Activated CD8-positive, alpha-beta memory T cell treated with anti-CD3 and anti-CD28 coated beads, Interleukin-2, amount 10 ng/mL, durations not matched to agents 7 days and 5 days (primary cell): Measurements from ENCODE around the gene ST6GAL1. TPM values are rescaled to one million over a fixed set of nuclear protein-coding genes. Genes with fewer than 3 reads are reported as not detected.
"Not testable (repeated sequence)": the region's sequence is repeated elsewhere in the genome, so short reads cannot be mapped to it uniquely, and the experiment has no call there.

ENCODE experiments used
- ATAC-seq: fragments of 150-1000 bp; cut with Tn5 transposase; one replicate; pipeline ENCODE4 v1.10.0; 2021; ENCODE audit warnings: moderate library complexity
- CTCF ChIA-PET: fragments of 350-600 bp; sonication (Branson Sonifier 250); formaldehyde crosslinking; loops from one replicate; lab custom pipeline; 2021; ENCODE audit warnings: antibody characterized with exemption; lab: Charles Lee
- DNase-seq: peaks from one replicate; pipeline ENCODE4 v3.0.0-alpha.2; 2020
- H3K27ac Mint-ChIP-seq: one replicate; pipeline ENCODE4 v1.8.0; 2021; ENCODE audit warnings: mild to moderate bottlenecking, mixed read lengths
- H3K27me3 Mint-ChIP-seq: one replicate; pipeline ENCODE4 v1.8.0; 2021; ENCODE audit warnings: mixed read lengths
- H3K36me3 Mint-ChIP-seq: one replicate; pipeline ENCODE4 v1.8.0; 2021; ENCODE audit warnings: mild to moderate bottlenecking, mixed read lengths
- H3K4me1 Mint-ChIP-seq: one replicate; pipeline ENCODE4 v1.8.0; 2021; ENCODE audit warnings: mixed read lengths
- H3K4me3 Mint-ChIP-seq: one replicate; pipeline ENCODE4 v1.8.0; 2021; ENCODE audit warnings: mild to moderate bottlenecking, moderate library complexity, mixed read lengths
- H3K9me3 Mint-ChIP-seq: one replicate; pipeline ENCODE4 v1.8.0; 2022; ENCODE audit warnings: low read depth, mixed read lengths
- total RNA-seq, 2 experiments: library from RNA; stranded (reverse); gene quantifications; one replicate each; pipeline ENCODE4 v1.2.3, GENCODE V29; 2021

The ST6GAL1 gene
- total RNA-seq, 2 experiments from 2014 or later, result 77.9 to 102 TPM

DNA sequence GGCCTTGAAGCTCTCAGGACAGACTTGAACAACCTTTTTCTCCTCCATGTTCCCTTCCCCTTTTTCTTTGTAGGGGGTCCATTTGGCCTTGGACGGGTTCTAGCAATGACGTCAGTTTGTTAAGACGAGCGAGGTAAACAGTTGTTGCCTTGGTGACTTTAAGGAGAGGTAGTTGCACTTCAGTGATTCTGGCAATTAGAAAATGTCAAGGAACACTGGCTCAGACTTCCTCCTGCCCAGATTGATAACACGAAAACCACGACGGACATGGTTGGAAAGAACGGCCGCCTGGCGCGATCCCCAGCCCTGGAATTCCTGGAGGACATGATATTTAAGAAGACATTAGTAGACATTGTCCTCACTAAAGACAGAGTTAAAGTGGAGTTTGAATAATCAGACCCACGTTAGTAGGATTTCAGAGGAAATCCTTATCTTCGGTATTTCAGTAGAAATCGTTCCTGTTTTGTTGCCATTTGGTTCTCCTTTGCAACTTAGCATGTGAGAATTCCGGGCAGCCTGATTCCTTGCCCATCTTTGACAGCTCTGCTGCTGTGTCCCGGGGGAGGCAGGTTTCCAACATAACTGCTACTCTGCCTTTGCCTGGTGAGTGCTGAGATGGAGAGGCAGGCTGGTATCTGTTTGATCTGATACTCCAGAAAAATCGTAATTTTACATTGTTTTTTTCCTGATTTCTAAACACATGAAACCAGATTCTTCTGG, 87.3 kb downstream of the ST6GAL1 start:
- ATAC-seq (no peak), DNase-seq (no peak)
- Mint-ChIP-seq H3K27ac (no peak overlapping the region), H3K4me1 (peaks cover 49% of the 10 kb centered on the region), H3K27me3 (no peaks in the 10 kb centered on the region), H3K9me3 (no peaks in the 10 kb centered on the region), H3K4me3 (no peak overlapping the region), H3K36me3 (peaks cover 34% of the 10 kb centered on the region)
- CTCF ChIA-PET, result no interaction called here

DNA sequence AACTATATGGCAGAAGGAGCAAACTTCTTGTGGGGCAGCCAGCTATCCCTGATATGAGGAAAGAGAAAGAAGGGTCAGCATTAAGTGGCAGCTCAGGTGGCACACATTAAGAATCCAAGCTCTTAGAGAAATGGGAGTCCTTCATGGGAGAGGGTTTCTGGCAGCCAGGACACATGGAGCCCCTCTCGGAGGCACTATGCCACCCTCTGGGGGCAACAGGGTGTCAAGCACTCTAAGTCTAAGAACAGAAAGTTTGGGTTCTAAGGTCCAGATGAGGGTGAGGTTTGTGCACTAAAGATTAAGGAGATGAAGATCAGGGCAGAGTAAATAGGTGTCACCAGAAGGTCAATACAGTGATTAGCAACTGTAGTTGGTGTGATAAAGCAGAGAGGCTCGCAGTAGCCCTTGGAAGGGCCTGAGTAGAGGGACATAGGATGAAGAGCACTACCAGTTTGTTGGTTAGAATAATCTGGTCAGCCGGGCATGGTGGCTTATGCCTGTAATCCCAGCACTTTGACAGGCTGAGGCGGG, 89.3 kb downstream of the ST6GAL1 start:
- ATAC-seq (no peak), DNase-seq (no peak)
- Mint-ChIP-seq H3K36me3 (peaks cover 33% of the 10 kb centered on the region), H3K9me3 (peaks cover 3% of the 10 kb centered on the region), H3K27ac (peak overlapping the region; percentile 66), H3K4me3 (no peak overlapping the region), H3K27me3 (no peaks in the 10 kb centered on the region), H3K4me1 (peaks cover 39% of the 10 kb centered on the region)
- CTCF ChIA-PET, result interaction anchor here (0.6 to 1.5 kb wide), 4 partner anchors 8 to 170 kb away, joined by 3 to 4 read pairs (median 3); no protein-coding TSS in a partner anchor

DNA sequence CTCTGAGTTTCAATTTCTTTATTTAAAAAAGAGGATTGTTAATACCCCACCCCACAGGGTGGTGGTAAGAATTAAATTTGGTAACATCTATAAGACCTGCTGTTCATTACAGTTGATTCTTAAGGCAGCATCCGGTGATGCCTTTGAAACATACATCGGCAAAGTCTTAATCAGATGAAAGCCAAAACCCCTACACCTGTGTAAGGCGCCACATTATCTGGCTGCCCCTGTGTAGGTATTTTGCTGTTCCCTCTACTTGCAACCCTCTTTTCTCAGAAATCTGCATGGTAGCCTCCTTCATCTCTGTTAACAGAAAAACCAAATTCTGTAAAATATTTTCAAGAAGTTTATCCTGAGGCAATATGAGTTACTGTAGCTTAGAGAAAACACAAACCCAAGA, 90.0 kb downstream of the ST6GAL1 start:
- peaks cover 40% of the 10 kb centered on the region for H3K4me1 Mint-ChIP-seq
- peaks cover 3% of the 10 kb centered on the region for H3K9me3 Mint-ChIP-seq
- peaks cover 31% of the 10 kb centered on the region for H3K36me3 Mint-ChIP-seq
- H3K27ac Mint-ChIP-seq, result peak overlapping the region; percentile 72
- ATAC-seq (peak; percentile 34), DNase-seq (no peak)
- H3K27me3 Mint-ChIP-seq, result no peaks in the 10 kb centered on the region
- no peak overlapping the region for H3K4me3 Mint-ChIP-seq
- CTCF ChIA-PET, result interaction anchor here (1.5 kb wide), 1 partner anchor 32 kb away, joined by 3 read pairs; no protein-coding TSS in a partner anchor

DNA sequence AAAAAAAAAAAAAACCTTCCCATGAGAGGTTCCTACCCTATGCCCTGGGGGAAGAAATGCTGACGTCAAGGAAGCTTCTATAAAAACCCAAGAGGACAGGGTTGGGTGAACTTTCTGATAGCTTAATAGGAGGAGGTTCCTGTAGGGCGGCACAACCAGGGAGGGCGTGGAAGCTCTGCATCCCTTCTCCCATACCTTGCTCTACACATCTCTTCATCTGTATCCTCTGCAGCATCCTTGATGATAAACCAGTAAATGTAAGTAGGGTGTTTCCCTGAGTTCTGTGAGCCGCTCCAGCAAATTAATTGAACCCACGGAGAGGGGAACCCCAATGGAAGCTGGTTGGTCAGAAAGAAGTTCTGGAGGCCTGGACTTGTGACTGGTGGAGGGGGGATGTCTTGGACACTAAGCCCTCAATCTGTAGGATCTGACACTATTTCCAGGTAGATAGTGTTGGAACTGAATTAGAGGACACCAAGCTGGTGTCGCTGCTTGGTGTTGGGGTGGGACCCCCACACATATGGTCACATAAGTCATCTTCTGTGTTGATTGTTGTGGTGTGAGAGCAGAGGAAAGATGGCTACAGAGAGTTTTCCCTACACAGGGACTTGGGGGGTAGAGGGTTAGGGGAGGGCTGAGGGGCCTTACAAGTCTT, 91.5 kb downstream of the ST6GAL1 start:
- Mint-ChIP-seq H3K27me3 (no peaks in the 10 kb centered on the region), H3K27ac (no peak overlapping the region), H3K4me1 (peaks cover 39% of the 10 kb centered on the region), H3K9me3 (peaks cover 3% of the 10 kb centered on the region), H3K4me3 (no peak overlapping the region), H3K36me3 (peaks cover 22% of the 10 kb centered on the region)
- no peak for DNase-seq
- ATAC-seq, result no peak
- CTCF ChIA-PET, result interaction anchor here (0.9 to 1.2 kb wide), 3 partner anchors 9 to 47 kb away, joined by 3 to 4 read pairs (median 3); no protein-coding TSS in a partner anchor

DNA sequence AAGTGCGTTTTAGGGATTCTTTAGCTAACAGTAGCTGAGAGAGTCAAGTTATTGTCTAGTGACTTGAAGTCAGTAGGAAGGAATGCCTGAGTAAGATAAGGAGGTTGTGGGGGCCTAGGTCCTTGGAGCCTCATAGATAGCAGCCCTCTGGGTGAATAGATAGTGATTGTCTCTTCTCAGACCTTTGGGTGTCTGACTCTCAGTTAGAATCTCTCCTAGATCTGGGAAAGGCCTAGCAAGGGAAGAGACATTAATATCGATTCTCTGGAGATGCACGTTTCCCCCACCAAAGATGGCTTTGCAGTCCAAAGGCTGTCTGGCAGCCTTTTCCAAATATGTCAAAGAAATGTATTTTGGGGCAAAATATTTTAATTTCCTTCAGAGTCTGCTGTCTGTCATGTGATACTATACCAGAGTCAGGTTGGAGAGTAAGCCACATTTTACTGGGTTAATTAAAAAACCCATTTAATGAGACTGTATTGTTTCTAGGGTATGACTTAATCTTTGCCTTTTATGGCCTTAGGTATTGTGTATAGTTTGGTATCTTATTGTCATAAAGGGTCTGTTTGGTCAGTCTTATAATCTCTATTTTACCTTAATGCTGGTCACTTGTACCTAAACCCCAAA, 92.2 kb downstream of the ST6GAL1 start:
- Mint-ChIP-seq H3K9me3 (peaks cover 3% of the 10 kb centered on the region), H3K27ac (no peak overlapping the region), H3K4me1 (peaks cover 44% of the 10 kb centered on the region), H3K36me3 (peaks cover 20% of the 10 kb centered on the region), H3K27me3 (no peaks in the 10 kb centered on the region), H3K4me3 (no peak overlapping the region)
- CTCF ChIA-PET, result interaction anchor here (0.9 to 1.2 kb wide), 4 partner anchors 8 to 173 kb away, joined by 3 to 4 read pairs (median 3); no protein-coding TSS in a partner anchor
- ATAC-seq, result no peak
- no peak for DNase-seq

DNA sequence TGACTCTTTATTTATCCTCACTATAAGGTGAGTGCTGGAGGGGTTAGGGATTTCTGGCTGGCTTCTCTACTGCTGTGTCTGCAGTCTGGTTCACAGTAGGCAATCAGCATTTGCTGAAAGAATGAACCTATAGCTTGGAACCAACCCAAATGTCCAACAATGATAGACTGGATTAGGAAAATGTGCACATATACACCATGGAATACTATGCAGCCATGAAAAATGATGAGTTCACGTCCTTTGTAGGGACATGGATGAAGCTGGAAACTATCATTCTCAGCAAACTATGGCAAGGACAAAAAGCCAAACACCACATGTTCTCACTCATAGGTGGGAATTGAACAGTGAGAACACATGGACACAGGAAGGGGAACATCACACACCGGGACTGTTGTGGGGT, 93.0 kb downstream of the ST6GAL1 start:
- CTCF ChIA-PET, result interaction anchor here (1.0 kb wide), 1 partner anchor 174 kb away, joined by 3 read pairs; no protein-coding TSS in a partner anchor
- not testable (repeated sequence) for H3K27me3 Mint-ChIP-seq, H3K27ac Mint-ChIP-seq, H3K4me3 Mint-ChIP-seq, H3K9me3 Mint-ChIP-seq, DNase-seq, ATAC-seq
- Mint-ChIP-seq H3K36me3 (peaks cover 20% of the 10 kb centered on the region), H3K4me1 (peaks cover 52% of the 10 kb centered on the region)

DNA sequence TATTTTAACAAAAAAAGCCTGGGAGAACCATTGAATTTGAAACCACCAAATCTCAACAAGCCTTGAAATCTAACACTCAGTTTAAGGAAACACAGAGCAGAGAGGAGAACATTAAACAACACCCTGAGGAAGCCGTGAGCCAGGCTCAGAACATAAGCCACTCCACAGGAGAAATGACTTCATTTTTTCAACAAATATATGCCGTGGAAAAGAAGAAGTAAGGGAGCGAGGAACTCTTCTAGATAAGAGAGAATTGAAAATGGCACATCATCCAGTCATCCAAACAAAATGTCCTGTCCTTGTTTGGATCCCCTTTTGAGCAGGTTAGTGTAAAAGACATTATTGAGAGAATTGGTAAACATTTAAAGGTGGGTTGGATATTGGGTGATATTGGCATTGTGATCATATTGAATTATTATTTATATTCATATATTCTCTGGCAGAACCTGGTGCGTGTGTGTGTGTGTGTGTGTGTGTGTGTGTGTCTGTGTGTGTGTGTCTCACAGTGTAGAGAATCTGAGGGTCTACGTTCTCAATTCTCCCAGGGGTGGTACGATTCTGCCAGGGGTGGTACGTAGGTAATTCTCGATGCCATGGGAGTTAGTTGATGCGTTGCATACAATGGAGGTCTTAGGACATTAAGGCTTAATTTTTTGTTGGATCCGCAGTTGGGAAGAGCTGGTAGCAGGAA, 94.4 kb downstream of the ST6GAL1 start:
- no peaks in the 10 kb centered on the region for H3K27me3 Mint-ChIP-seq
- H3K27ac Mint-ChIP-seq, result peak overlapping the region; percentile 95
- ATAC-seq (no peak), DNase-seq (no peak)
- H3K36me3 Mint-ChIP-seq, result peaks cover 27% of the 10 kb centered on the region
- CTCF ChIA-PET, result interaction anchor here (0.7 to 3.9 kb wide), 4 partner anchors 8 to 114 kb away, joined by 3 to 33 read pairs (median 12); partner anchors contain the start of gene RPL39L
- H3K4me3 Mint-ChIP-seq, result peak overlapping the region; percentile 71
- H3K9me3 Mint-ChIP-seq, result peaks cover 3% of the 10 kb centered on the region
- H3K4me1 Mint-ChIP-seq, result peaks cover 56% of the 10 kb centered on the region

DNA sequence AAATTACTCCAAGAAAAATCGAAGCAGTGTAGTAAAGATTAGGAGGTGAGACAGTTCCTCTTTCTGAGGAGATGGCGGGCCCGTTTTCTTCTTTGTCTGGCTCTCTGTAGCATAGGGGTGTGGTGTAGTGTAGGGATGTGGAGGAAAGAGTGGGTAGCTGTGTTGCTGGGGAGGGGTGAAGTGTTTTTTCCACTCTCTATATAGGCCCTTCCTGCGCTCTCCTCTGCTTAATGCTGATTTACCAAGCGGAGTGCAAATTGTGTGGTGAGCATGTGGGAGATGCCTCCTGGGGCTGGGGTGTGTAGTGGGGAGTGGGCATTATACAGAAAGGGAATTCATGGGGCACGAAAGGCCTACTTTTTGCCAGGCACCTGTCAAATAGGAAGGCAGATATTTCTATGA, 94.9 kb downstream of the ST6GAL1 start:
- ATAC-seq (peak; percentile 66), DNase-seq (peak; percentile 62)
- peaks cover 3% of the 10 kb centered on the region for H3K9me3 Mint-ChIP-seq
- CTCF ChIA-PET, result interaction anchor here (0.7 to 3.9 kb wide), 6 partner anchors 9 to 114 kb away, joined by 3 to 33 read pairs (median 7); partner anchors contain the start of gene RPL39L
- peak overlapping the region; percentile 95 for H3K27ac Mint-ChIP-seq
- H3K4me3 Mint-ChIP-seq, result peak overlapping the region; percentile 71
- H3K27me3 Mint-ChIP-seq, result no peaks in the 10 kb centered on the region
- H3K4me1 Mint-ChIP-seq, result peaks cover 58% of the 10 kb centered on the region
- peaks cover 31% of the 10 kb centered on the region for H3K36me3 Mint-ChIP-seq

DNA sequence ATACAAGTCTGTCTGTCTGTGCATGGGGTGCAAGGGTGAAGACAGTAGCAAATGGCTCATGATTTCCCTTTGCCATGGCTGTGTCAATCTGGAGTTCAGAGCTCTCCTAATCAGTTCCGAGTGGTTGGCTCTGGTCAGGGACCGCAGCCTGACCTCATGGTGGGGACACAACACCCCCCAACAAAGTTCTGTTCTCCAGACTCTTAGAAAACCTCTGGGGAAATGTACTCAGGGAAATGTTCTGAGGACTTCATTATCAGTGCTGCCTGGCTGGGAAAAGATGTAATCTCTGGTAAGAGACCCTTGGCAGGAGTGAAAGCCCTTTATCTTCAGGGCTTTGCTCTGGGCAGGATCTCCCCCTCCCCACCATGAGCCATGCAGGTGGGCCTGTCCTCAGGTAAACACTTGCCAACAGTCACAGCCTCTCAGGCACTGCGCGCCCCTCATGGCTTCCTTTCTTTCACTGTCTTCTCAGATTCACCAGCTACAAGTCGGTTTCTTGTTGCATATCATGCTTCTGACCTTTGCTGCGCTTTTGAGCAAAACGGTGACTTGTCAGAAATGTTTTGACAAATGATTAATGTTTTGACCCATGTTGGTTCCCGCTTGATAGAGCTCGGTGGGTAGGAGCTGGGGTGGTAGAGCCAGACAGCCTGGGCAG, 95.5 kb downstream of the ST6GAL1 start:
- Mint-ChIP-seq H3K4me1 (peaks cover 57% of the 10 kb centered on the region), H3K27ac (peak overlapping the region; percentile 95), H3K27me3 (no peaks in the 10 kb centered on the region), H3K4me3 (peak overlapping the region; percentile 71), H3K36me3 (peaks cover 30% of the 10 kb centered on the region), H3K9me3 (peaks cover 3% of the 10 kb centered on the region)
- CTCF ChIA-PET, result interaction anchor here (0.7 to 3.9 kb wide), 10 partner anchors 9 to 113 kb away, joined by 3 to 33 read pairs (median 4); partner anchors contain the start of gene RPL39L
- DNase-seq (peak; percentile 61), ATAC-seq (peak; percentile 52)

DNA sequence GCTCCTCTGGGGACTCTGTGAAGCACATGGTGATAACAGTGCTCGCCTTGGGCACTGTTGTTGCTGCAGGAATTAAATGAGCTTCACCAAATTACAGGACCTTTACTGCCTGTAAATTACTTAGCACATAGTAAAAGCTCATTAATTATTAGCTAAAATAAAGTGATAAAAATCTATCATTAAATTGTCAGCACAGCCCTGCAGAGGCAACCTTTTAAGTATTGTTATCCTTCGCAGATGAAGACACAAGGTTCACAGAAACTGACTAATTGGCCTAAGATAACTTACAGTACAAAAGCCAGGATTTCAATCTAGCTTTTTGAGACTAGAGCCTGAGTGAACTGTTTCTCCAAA, 96.0 kb downstream of the ST6GAL1 start:
- Mint-ChIP-seq H3K9me3 (peaks cover 3% of the 10 kb centered on the region), H3K36me3 (peaks cover 35% of the 10 kb centered on the region)
- no peak for ATAC-seq

DNA sequence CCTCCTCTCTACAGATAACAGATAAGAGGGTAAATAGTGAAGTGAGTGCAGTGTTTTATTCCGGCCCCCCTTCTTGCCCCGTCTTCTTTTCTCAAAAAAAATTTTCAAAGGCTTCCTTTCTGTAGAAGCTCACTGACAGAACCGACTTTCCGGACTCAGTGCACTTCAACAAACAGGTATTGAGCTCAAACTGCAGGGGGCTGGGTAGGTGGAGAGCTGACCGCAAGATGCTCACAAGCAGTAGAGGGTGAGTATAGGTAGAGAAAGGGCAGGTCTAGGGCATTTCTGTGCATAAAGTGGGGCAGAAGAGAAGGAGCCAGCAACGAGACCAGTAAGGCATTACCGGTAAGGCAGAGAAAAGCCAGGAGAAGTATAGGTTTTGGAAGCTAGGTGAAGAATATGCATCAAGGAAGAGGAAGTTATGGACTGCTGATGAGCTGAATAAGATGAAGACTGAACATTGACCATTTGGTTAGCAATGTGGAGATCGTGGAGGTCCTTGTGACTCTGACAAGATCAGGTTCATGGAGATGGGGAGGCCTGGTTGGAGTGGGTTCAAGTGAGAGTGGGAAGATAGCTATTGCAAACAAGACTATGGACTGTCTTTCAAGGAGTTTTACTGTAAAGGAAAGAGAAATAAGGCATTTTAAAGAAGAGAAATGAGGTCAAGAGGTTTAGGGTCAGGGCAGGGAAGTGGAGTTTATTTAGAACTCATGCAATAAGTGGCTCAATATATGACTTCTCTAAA, 97.4 kb downstream of the ST6GAL1 start:
- peak; percentile 71 for DNase-seq
- peak overlapping the region; percentile 87 for H3K27ac Mint-ChIP-seq
- peaks cover 73% of the 10 kb centered on the region for H3K4me1 Mint-ChIP-seq
- H3K9me3 Mint-ChIP-seq, result peaks cover 7% of the 10 kb centered on the region
- H3K27me3 Mint-ChIP-seq, result no peaks in the 10 kb centered on the region
- peak overlapping the region; percentile 72 for H3K4me3 Mint-ChIP-seq
- CTCF ChIA-PET, result interaction anchor here (0.9 to 3.9 kb wide), 10 partner anchors 9 to 201 kb away, joined by 3 to 33 read pairs (median 5); partner anchors contain the start of genes RPL39L and ST6GAL1
- H3K36me3 Mint-ChIP-seq, result peaks cover 43% of the 10 kb centered on the region
- ATAC-seq, result peak; percentile 45

More for the DNA sequence above, 96.0 kb downstream of the ST6GAL1 start:
- Mint-ChIP-seq H3K4me3 (peak overlapping the region; percentile 71), H3K27me3 (no peaks in the 10 kb centered on the region), H3K27ac (peak overlapping the region; percentile 95), H3K4me1 (peaks cover 62% of the 10 kb centered on the region)
- CTCF ChIA-PET, result interaction anchor here (0.7 to 3.9 kb wide), 10 partner anchors 10 to 113 kb away, joined by 3 to 33 read pairs (median 4); partner anchors contain the start of gene RPL39L
- no peak for DNase-seq
